ENCODE results near the gene HMGCL. TPM values are rescaled to one million over a fixed set of nuclear protein-coding genes. Genes with fewer than 3 reads are reported as not detected.

HMGCL gene
- total RNA-seq, 4 donors from 2014 or later: 25.5 to 50.0 (median 43.9) TPM

GRCh38 chr1:23809751-23810171, 15.5 kb downstream of the HMGCL start:
- no peak overlapping the region for H3K4me3 ChIP-seq
- peak overlapping the region in 1 of 4 donors; percentile 28 for H3K27ac ChIP-seq (replicated peaks in 1 of 4)
- H3K27me3 ChIP-seq: no peaks in the 10 kb centered on the region
- intact Hi-C loops (cut with DNase I): loop anchor here (5.0 kb wide), 1 partner anchor 58 kb away; the partner anchor contains the start of gene FUCA1
- peaks cover 0 to 6% (median 3%) of the 10 kb centered on the region in 4 donors for H3K4me1 ChIP-seq
- 39% methylated on average over 6 of the region's 6 CpGs for WGBS
- peaks cover 11 to 69% (median 56%) of the 10 kb centered on the region in 4 donors for H3K36me3 ChIP-seq
- no peaks in the 10 kb centered on the region for H3K9me3 ChIP-seq
- TF ChIP-seq POLR2A (IDR thresholded peaks at IDR 0.05; ENCODE audit: low read depth): no peak
- peak in 1 of 2 donors; percentile 51 for TF ChIP-seq POLR2AphosphoS5 (IDR thresholded peaks at IDR 0.05)
- TF ChIP-seq CTCF (IDR thresholded peaks at IDR 0.05): peak; percentile 71 to 80 (median 77)
- DNase-seq (ENCODE audit: extremely low spot score): no peak

GRCh38 chr1:23807453-23807852, 17.8 kb downstream of the HMGCL start:
- TF ChIP-seq EP300 (IDR thresholded peaks at IDR 0.05) (no peak), CTCF (IDR thresholded peaks at IDR 0.05) (no peak), POLR2A (IDR thresholded peaks at IDR 0.05; ENCODE audit: low read depth) (no peak), POLR2AphosphoS5 (IDR thresholded peaks at IDR 0.05) (no peak)

GRCh38 chr1:23806280-23806679, 18.9 kb downstream of the HMGCL start:
- WGBS: 75% methylated on average over 6 of the region's 6 CpGs
- no peak for DNase-seq (ENCODE audit: extremely low spot score)
- intact Hi-C loops (cut with DNase I): no loop called here

More at GRCh38 chr1:23807453-23807852, 17.8 kb downstream of the HMGCL start:
- Histone ChIP-seq H3K4me1 (peaks cover 0 to 6% (median 3%) of the 10 kb centered on the region in 4 donors), H3K4me3 (no peak overlapping the region), H3K27me3 (no peaks in the 10 kb centered on the region), H3K9me3 (no peaks in the 10 kb centered on the region), H3K36me3 (peaks cover 0 to 64% (median 44%) of the 10 kb centered on the region in 4 donors), H3K27ac (replicated peaks in 1 of 4) (no peak overlapping the region)
- WGBS: 66% methylated on average over 3 of the region's 3 CpGs
- intact Hi-C loops (cut with DNase I): no loop called here
- DNase-seq (ENCODE audit: extremely low spot score): no peak

GRCh38 chr1:23805025-23805424, 20.2 kb downstream of the HMGCL start:
- intact Hi-C loops (cut with DNase I): no loop called here
- Histone ChIP-seq H3K27ac (replicated peaks in 1 of 4) (no peak overlapping the region), H3K4me3 (no peak overlapping the region), H3K4me1 (peaks cover 7 to 21% (median 15%) of the 10 kb centered on the region in 4 donors), H3K27me3 (no peaks in the 10 kb centered on the region), H3K9me3 (no peaks in the 10 kb centered on the region), H3K36me3 (peaks cover 0 to 56% (median 32%) of the 10 kb centered on the region in 4 donors)
- 88% methylated on average over 2 of the region's 2 CpGs for WGBS
- no peak for TF ChIP-seq POLR2A (IDR thresholded peaks at IDR 0.05; ENCODE audit: low read depth)
- TF ChIP-seq POLR2AphosphoS5 (IDR thresholded peaks at IDR 0.05): no peak
- no peak for TF ChIP-seq CTCF (IDR thresholded peaks at IDR 0.05)
- no peak for TF ChIP-seq EP300 (IDR thresholded peaks at IDR 0.05)
- no peak for DNase-seq (ENCODE audit: extremely low spot score)

More at GRCh38 chr1:23806280-23806679, 18.9 kb downstream of the HMGCL start:
- H3K4me1 ChIP-seq: peaks cover 4 to 15% (median 11%) of the 10 kb centered on the region in 4 donors
- no peak overlapping the region for H3K4me3 ChIP-seq
- H3K36me3 ChIP-seq: peaks cover 0 to 58% (median 34%) of the 10 kb centered on the region in 4 donors
- H3K27ac ChIP-seq (replicated peaks in 1 of 4): no peak overlapping the region
- no peaks in the 10 kb centered on the region for H3K9me3 ChIP-seq
- H3K27me3 ChIP-seq: no peaks in the 10 kb centered on the region
- TF ChIP-seq POLR2A (IDR thresholded peaks at IDR 0.05; ENCODE audit: low read depth): no peak
- TF ChIP-seq CTCF (IDR thresholded peaks at IDR 0.05): no peak
- no peak for TF ChIP-seq EP300 (IDR thresholded peaks at IDR 0.05)
- no peak for TF ChIP-seq POLR2AphosphoS5 (IDR thresholded peaks at IDR 0.05)
